GM23248 (cell line): ENCODE data around the gene OR6C70.

Experiments
- EZH2 ChIP-seq: fragments of 200-600 bp; sonication (generic); IDR thresholded peaks from 2 replicates; pipeline ENCODE4 v1.6.1; 2018; ENCODE audit warnings: antibody characterized with exemption, mild to moderate bottlenecking; ENCODE audit not compliant: insufficient read depth, poor library complexity, severe bottlenecking
- EZH2phosphoT487 ChIP-seq: fragments of 200-600 bp; sonication (generic); IDR thresholded peaks from 2 replicates; pipeline ENCODE4 v1.6.1; 2018; ENCODE audit warnings: antibody characterized with exemption, moderate library complexity, mild to moderate bottlenecking, low read depth; ENCODE audit not compliant: insufficient read depth

DNA sequence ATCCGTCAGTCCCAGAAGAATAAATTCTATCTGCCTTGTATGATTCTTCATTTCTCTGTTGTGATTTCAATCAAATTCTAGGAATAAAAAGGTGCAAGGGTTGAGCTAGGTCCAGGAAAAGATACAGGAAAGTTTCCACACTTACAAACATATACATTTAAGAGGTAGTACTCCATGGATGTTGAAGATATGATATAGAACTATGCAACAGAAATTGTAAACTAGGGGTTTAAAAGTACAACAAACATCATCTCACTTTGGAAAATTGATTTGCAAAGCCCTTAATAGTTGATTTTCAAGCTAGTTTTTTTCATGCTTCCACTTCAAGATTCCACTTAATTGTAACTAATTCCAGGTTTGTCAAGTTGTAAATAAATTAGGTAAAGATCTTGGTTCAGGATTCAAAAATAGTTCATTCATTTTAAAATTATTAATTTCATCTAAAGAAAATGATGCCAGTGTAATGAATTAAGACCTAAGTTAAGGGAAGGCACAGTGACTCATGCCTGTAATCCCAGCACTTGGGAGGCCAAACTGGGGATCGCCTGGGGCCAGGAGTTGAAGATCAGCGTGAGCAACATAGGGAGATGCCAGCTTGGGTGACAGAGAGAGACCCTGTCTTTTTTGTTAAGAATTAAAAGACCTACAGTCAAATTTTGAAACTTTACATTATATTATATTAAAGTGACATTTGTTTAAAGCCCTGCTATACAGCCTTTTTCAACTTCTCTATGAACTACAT lies at the start of gene OR6C70:
- no peak for TF ChIP-seq EZH2
- no peak for TF ChIP-seq EZH2phosphoT487
